Fibroblast of skin of left quadriceps (primary cell): Measurements from ENCODE around the gene STXBP5.

ENCODE experiments used
- DNase-seq, 2 experiments: peaks; one replicate each; pipeline ENCODE4 v3.0.0-alpha.2; 2013; ENCODE audit warnings: low read depth in 2 of 2

Gene STXBP5

DNA sequence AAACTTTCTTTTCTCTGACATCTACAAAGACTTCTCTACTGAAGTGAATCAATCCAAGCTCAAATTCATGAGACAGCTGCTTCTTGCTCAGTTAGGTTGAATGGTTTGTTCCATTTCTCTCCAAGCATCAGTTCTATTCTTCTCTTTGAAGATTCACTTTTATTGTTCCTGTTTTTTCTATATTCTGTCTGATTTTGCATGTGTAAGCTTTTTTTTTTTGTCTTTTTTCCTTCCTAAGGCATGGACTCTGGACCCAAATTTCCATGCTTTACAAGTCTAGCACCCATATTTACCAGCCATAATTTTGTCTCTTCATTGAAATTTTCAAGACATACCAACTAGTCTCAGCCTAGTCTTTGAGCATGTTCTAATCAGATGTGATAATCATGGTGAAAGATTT, 25.9 kb upstream of the STXBP5 start:
- DNase-seq, result no peak

DNA sequence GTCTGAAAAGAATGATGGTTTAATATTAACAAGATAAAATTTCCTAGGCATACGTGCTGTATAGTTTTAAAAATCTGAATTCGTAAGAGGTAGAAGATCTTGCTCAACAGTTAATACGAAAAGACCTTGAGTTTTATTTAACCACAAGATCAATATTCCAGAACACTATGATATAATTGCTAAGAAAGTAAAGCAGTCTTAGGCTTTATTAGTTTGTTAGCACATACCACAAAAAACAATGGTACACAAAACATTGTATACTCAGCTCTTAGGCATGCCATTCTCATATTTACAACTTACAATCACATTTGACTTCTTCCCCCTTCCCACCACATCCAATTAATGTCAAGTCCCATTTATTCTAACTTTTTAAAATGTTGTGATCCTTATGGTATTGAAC, 24.4 kb upstream of the STXBP5 start:
- DNase-seq, result no peak

DNA sequence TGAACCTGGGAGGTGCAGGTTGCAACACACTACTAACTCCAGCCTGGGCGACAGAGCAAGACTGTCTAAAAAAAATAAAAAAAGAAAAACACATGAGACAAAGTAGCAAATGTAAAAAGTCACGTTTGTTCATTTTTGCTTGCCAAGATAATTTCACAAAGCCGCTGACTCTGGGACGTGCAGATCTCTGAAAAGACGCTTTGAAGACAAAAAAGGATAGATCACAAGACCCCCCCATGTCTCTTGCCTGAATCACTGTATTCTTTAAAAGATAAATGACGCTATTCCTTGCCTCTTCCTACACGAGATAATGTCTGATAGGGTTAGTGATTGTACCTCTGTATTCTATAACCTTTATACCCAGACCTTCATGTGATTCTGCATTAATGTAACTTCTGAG, 23.3 kb upstream of the STXBP5 start:
- DNase-seq, result no peak

DNA sequence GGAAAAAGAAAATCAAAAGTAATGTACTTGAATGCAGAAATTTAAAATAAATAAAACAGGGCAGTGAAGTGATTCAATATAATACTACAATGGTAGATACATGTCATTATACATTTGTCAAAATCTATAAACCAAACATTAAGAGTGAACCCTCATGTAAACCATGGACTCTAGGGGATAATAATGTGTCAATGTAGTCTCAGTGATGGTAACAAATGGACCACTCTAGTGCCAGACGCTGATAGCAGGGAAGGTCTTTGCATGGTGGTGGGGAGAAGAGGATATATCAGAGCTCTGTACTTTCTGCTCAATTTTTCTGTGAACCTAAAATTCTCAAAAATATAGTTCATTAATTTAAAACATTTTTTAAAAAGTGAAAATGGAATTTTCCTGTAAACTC, 19.8 kb upstream of the STXBP5 start:
- no peak for DNase-seq

- DNase-seq, result no peak
Measured at GRCh38 chr6:147185216-147185615, 19.0 kb upstream of the STXBP5 start.

DNA sequence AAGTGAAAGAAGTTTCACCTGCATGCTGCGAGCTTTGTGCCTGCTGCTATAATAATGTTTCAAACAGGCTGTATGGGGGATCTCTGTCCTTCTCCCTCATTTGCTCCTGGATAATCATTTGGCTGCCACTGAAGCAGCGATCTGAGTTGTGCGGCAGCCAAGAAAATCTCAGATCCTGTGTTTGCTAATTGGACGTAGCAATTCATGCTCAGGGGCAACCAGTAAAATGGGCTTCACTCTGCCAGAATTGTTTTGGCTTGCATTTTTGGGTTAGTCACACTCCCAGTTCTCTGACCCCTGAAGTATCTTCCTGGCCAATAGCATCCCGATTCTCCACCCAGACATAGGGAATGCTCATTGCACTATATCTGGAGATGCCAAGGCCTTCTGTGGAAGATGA, 13.7 kb upstream of the STXBP5 start:
- DNase-seq, result no peak

DNA sequence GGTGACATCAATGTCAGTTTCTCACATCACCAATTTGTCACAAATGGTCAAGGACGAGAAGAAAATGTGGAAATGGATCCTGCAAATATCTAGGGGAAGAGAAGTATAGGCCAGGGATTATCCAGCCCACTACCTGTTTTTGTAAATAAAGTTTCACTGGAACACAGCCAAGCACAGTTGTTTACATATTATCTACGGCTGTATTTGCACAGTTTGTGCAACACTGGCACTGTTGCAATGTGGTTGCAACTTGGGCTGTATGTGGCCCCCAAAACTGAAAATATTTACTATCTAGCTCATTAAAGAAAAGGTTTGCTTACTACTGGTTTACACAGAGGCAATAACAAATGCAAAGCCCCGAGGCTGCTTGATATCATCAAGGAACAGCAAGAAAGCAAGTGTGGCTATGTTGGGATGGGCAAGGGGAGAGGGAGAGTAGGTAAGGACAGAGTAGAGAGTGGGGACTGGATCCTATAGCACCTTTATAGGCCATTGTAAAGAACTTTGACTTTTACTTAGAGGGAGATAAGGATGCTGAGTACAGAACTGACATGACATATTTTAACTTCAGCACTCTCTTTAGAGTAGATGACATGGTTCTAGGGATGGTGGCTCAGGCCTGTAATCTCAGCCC, 11.8 kb upstream of the STXBP5 start:
- no peak for DNase-seq

DNA sequence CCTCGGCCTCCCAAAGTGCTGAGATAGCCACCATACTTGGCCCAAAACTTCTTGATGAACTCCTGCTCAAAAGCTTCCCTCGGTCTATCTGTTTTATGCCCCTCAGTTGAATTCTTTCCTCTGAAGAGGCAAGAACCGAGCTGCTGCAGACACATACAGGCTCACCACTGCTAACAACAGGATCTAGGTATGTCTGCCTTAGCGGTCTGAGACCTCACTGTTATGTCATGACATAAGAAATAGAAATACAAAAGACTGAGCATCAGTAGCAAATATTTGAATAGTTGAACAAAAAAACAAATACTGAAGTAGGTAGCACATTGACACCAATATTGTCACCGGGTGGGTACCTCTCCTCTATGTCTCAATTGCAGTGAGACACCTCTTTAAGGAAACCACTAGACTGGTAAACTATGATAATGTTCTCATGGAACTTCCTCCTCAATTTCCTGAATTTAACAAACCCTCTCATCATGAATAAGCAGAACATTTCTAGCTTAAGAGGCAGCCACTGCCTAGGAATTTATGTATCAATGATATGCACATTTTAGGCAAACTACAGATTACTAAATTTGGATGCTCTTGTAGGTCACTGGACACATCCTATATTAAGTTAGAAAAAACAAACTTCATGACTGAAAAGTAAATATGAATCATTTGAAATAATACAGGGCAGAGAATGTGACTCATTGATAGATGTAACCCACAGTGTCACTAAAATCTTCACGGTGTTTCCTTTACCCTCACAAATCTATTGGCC, 9.4 kb upstream of the STXBP5 start:
- no peak for DNase-seq

DNA sequence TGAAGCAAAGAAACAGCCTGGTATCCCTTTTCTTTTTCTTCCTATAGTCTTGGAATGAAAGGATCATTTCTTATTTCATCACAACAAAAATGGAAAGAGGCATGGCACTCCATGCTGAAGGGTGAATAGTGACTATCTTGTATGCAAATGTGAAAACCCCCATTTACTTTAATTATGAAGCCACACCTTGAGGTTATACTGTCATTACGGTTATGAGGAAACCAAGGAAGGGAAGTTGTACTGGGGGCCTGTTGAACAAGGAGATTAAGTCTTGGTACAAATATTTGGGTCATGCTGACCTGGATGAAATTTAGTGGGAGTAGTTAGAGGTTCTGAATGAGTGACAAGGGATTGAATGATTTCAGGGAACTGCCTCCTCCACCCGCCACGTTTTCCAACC, 8.7 kb upstream of the STXBP5 start:
- no peak for DNase-seq

GRCh38 chr6:147195987-147196386, 8.2 kb upstream of the STXBP5 start:
- DNase-seq, result no peak

GRCh38 chr6:147200711-147201110, 3.5 kb upstream of the STXBP5 start:
- DNase-seq, result no peak

GRCh38 chr6:147201885-147202515, 2.2 kb upstream of the STXBP5 start:
- no peak for DNase-seq

- peak; percentile 94 for DNase-seq
Measured at GRCh38 chr6:147202516-147203310, 1.5 kb upstream of the STXBP5 start.

DNA sequence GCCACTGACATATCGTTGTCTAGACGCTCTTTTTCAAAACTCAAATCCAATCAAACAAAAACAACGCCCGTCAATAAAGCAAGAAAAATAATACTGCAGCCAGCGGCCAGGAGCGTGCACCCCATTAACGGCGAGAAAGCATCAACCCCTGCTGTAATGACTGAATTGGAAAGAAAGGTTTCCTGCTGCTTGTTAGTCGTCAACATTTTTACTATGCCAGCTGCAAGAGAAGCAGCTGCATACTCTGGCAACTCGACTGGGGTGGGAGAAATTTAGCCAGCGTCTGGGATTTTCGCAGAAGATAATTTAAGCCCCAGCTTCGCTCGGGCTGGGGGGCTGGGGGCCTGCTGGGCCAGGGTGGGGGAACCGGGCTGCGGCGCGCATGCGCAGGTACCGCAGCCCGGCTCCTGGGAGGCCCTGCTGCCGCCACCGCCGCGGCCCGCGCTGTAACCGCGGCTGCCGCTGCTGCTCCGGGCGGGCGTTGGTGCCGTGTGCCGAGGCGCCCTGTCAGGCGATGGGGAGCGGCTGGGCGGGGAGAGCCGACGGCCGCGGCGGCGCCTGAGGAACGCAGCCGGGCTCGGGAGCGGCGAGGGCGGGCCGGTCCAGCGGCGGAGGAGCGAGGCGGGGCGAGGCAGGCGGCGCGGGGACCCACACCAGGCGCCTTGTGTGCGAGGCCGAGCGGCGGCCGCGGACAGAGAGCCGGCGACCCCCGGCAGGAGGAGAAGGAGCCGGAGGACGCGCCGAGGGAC, 732 bp upstream of the STXBP5 start:
- DNase-seq, result peak; percentile 50 to 52

GRCh38 chr6:147204843-147205311, 660 bp downstream of the STXBP5 start:
- no peak for DNase-seq

DNA sequence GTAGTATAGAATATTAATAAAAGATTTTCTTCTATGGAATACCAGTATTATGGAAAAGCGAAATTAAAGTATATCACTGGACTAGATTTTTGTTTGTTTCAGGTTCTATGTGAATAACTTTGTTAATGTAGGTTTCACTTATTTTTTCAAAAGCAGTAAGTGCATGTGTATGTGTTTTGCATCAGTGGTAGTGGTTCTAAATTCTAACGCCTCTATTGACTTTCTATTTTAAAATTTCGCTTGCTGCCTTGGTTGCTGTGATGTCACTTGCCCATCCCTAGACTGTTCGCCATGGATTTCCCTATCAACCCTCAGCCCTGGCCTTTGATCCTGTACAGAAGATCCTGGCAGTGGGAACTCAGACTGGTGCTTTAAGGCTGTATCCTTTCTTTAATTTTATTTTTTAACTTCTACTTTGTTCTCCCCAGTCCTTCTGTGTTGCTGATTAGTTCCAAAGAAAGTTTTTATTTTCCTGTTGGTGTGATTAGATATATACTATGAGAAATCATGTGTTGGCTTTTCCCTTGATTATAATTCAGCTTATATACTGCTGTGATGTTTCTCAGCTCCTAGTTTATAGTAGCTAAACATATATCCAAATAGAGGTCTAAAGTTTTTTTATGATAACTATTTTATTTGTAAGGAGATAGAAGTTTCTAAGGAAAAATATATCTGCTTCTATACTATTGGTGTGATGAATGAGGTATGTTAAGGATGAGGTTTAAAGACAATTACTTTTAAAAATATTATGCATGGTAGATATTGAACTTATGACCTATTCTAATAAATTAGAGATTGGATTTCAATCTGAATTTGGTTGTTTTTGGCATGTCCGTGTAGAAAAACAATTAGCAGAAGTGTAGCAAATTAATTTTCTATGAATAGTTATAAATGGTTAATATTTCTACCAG, 1.7 kb downstream of the STXBP5 start:
- DNase-seq, result no peak

DNA sequence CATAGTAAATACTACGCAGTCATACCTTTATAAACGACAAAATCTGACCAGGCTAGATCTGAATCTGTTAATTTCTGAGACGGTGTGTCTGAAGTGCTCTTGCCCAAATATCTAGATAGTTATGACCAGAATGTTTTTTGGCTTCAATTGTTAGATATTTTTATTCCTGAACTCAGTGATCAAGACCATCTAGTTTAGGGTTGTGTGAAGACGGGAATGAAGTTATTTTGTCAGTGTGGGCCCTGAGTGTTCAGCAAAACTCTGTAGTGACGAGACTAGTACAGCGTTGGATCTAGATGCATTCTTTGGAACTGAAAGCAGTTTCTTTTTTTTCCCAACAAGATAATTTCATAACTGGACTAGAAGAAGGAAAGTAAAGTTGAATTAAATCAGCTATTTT, 3.1 kb downstream of the STXBP5 start:
- DNase-seq, result no peak

DNA sequence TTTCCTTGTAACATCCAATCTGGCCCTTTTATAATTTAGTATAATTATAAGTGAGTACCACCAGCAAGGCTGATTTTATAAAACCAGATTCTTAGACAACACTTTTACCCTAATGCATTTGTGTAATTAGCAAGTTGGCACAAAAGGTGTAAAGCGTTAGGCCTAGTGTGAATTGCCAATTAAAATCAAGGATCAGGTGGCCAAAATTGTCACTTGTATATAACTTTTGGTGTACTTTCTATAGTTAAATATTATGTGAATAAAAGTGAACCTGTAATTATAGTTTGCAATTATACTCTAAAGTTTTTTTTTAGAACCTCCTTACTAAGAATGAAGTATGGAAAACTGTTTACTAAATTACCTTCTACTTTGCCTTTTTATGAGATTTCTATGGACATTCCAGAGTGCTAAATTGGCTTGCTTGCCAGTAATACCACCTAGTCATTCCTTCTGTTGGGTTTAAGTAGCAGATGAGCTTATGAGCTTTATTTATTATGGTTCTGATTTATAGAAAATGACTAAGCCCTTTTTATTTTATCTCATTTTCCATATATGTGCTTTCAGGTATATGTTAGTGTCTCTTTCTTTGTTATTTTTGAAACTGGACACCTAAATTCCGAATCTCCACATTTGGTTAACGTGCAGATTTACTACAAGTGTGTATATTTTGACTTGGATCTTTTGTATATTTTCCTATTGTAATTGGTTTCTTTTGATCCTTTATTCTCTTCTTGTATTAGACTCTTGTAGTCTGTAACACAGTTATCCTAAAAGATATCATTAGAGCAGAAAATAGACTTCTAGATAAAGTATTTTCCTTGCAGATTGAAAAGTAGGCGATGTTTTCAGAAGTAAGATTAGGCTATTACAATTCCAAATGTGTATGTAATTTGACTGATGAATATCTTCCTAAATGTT, 3.9 kb downstream of the STXBP5 start:
- DNase-seq, result no peak

GRCh38 chr6:147209762-147210449, 5.7 kb downstream of the STXBP5 start:
- DNase-seq, result no peak
